ENCODE measurements around the gene BRMS1.
"Not testable (repeated sequence)": the region's sequence is repeated elsewhere in the genome, so short reads cannot be mapped to it uniquely, and the experiment has no call there.

BRMS1 gene

DNA sequence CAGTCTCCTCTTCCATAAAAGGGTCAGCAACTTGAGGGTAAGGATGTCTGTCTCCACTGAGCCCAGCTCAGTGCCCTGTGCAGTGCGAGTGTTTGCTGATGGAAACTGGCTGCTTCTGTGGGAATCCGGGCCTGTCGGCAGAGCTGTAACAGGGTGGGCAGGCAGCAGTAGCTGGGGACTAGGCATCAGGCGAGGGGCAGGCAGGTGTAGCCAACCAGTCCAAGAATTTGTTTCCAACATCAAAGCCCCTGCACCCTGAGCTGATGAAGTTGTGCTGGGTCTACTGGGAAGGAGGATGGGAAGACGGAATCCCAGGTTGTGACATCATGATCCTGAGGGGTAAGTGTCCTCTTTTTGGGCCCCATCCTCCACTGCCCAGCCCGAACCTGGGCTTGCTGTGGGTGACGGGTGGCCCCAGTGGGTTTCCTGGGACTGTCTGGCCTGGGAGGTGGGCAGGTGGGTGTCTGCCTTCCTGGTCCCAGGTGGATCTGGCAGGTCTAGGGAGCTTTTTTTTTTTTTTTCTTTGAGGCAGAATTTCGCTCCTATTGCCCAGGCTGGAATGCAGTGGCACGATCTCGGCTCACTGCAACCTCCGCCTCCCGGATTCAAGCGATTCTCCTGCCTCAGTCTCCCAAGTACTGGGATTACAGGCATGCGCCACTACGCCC, 15.6 kb upstream of the BRMS1 start:
- Histone ChIP-seq H3K27me3 (ENCODE audit: insufficient read depth, low read length) (no peaks in the 10 kb centered on the region), H3K23ac (ENCODE audit: low read length) (no peak overlapping the region), H3K9ac (ENCODE audit: low read length) (no peak overlapping the region), H3K18ac (ENCODE audit: low read length) (no peak overlapping the region), H2AFZ (ENCODE audit: insufficient read depth, low read length, poor library complexity) (no peak overlapping the region), H3K4me3 (ENCODE audit: low read depth, low read length) (no peak overlapping the region), H3K4me2 (ENCODE audit: low read length) (no peak overlapping the region), H3K79me1 (ENCODE audit: low read length) (no peaks in the 10 kb centered on the region), H3K27ac (ENCODE audit: low read depth, low read length) (no peak overlapping the region), H3K79me2 (ENCODE audit: control insufficient read depth, insufficient read depth, low read length, poor library complexity) (no peaks in the 10 kb centered on the region), H4K91ac (ENCODE audit: low read depth, low read length) (no peak overlapping the region), H3K36me3 (ENCODE audit: control insufficient read depth in 1 of 2, insufficient read depth in 2 of 2, low read length in 2 of 2) (peaks cover 9 to 17% of the 10 kb centered on the region in 2 experiments), H4K12ac (ENCODE audit: low read depth, low read length) (no peak overlapping the region), H3K14ac (ENCODE audit: low read length) (no peak overlapping the region), H4K8ac (ENCODE audit: low read depth, low read length) (no peak overlapping the region), H2AK5ac (ENCODE audit: low read length) (no peak overlapping the region), H2BK5ac (ENCODE audit: low read depth, low read length, poor library complexity) (no peak overlapping the region), H2BK120ac (ENCODE audit: insufficient read depth, low read length, poor library complexity) (no peak overlapping the region), H2BK12ac (ENCODE audit: low read length) (no peak overlapping the region), H3K4ac (ENCODE audit: low read depth, low read length) (no peak overlapping the region), H3K9me3 (ENCODE audit: insufficient read depth, low read depth, low read length) (peaks cover 4% of the 10 kb centered on the region), H3K4me1 (ENCODE audit: control insufficient read depth in 1 of 2, insufficient read depth in 2 of 2, low read length in 2 of 2) (peaks cover 0 to 4% of the 10 kb centered on the region in 2 experiments)
- no CpG with 5 or more reads among the region's 15 CpGs for WGBS (ENCODE audit: extremely low coverage, insufficient coverage, insufficient read length)
- DNase-seq: no peak

DNA sequence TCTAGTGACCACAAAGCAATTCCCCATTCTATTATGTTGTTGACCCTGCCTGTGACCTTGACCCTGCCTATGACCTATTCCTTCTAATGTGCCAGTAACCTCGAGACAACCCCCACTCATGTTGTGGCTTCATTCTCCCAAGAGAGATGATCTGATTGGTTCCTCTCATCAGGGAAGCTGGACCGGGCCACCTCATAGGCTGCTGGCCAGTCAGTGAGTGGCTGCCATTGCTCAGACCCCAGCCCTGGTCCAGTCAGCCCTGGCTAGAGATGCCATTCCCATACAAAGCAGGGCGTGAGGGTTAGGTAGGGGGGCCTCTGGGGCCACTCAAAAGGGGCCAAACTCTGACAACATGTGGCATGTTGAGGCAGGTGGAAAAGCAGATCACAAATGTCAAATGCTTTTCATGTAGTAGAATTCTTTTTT, 14.8 kb upstream of the BRMS1 start:
- H3K4ac ChIP-seq (ENCODE audit: low read depth, low read length): no peak overlapping the region
- H4K8ac ChIP-seq (ENCODE audit: low read depth, low read length): no peak overlapping the region
- no peaks in the 10 kb centered on the region for H3K27me3 ChIP-seq (ENCODE audit: insufficient read depth, low read length)
- H2AFZ ChIP-seq (ENCODE audit: insufficient read depth, low read length, poor library complexity): no peak overlapping the region
- peaks cover 4% of the 10 kb centered on the region for H3K9me3 ChIP-seq (ENCODE audit: insufficient read depth, low read depth, low read length)
- no peak overlapping the region for H2AK5ac ChIP-seq (ENCODE audit: low read length)
- no peak overlapping the region for H3K27ac ChIP-seq (ENCODE audit: low read depth, low read length)
- no peak overlapping the region for H3K4me3 ChIP-seq (ENCODE audit: low read depth, low read length)
- no peak overlapping the region for H3K18ac ChIP-seq (ENCODE audit: low read length)
- no peak overlapping the region for H3K14ac ChIP-seq (ENCODE audit: low read length)
- no peaks in the 10 kb centered on the region for H3K79me1 ChIP-seq (ENCODE audit: low read length)
- no peak overlapping the region for H3K4me2 ChIP-seq (ENCODE audit: low read length)
- DNase-seq: no peak
- H4K91ac ChIP-seq (ENCODE audit: low read depth, low read length): no peak overlapping the region
- no peak overlapping the region for H2BK12ac ChIP-seq (ENCODE audit: low read length)
- H2BK5ac ChIP-seq (ENCODE audit: low read depth, low read length, poor library complexity): no peak overlapping the region
- no peak overlapping the region for H3K23ac ChIP-seq (ENCODE audit: low read length)
- no peak overlapping the region for H4K12ac ChIP-seq (ENCODE audit: low read depth, low read length)
- WGBS (ENCODE audit: extremely low coverage, insufficient coverage, insufficient read length): no CpG with 5 or more reads among the region's 3 CpGs
- peaks cover 9 to 13% of the 10 kb centered on the region in 2 experiments for H3K36me3 ChIP-seq (ENCODE audit: control insufficient read depth in 1 of 2, insufficient read depth in 2 of 2, low read length in 2 of 2)
- no peak overlapping the region for H3K9ac ChIP-seq (ENCODE audit: low read length)
- peaks cover 0 to 4% of the 10 kb centered on the region in 2 experiments for H3K4me1 ChIP-seq (ENCODE audit: control insufficient read depth in 1 of 2, insufficient read depth in 2 of 2, low read length in 2 of 2)
- H3K79me2 ChIP-seq (ENCODE audit: control insufficient read depth, insufficient read depth, low read length, poor library complexity): no peaks in the 10 kb centered on the region
- H2BK120ac ChIP-seq (ENCODE audit: insufficient read depth, low read length, poor library complexity): no peak overlapping the region

DNA sequence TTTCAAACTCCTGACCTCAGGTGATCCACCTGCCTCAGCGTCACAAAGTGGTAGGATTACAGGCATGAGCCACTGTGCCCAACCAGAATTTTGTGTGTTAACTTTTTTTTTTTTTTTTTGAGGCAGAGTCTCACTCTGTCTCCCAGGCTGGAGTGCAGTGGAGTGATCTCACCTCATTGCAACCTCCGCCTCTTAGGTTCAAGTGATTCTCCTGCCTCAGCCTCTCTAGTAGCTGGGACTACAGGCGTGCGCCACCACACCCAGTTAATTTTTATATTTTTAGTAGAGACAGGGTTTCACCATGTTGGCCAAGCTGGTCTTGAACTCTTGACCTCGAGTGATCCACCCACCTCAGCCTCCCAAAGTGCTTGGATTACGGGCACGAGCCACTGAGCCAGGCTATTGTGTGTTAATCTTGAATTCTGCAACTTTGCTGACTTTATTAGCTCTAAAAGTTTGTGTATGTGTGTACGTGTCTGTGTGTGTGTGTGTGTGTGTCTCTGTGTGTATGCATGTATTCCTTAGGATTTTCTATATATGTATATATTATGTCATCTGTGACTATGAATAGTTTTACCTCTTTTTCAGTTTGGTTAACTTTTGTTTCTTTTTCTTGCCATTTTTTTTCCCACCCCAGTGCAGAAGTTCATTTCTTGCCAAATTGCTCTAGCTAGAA, 5.8 kb upstream of the BRMS1 start:
- not testable (repeated sequence) for H3K14ac ChIP-seq (ENCODE audit: low read length); H3K9me3 ChIP-seq (ENCODE audit: insufficient read depth, low read depth, low read length); H3K18ac ChIP-seq (ENCODE audit: low read length); H3K36me3 ChIP-seq (ENCODE audit: control insufficient read depth in 1 of 2, insufficient read depth in 2 of 2, low read length in 2 of 2); H3K23ac ChIP-seq (ENCODE audit: low read length); H2BK120ac ChIP-seq (ENCODE audit: insufficient read depth, low read length, poor library complexity); H4K12ac ChIP-seq (ENCODE audit: low read depth, low read length); H2AK5ac ChIP-seq (ENCODE audit: low read length); H3K4me2 ChIP-seq (ENCODE audit: low read length); H3K9ac ChIP-seq (ENCODE audit: low read length); H3K4me3 ChIP-seq (ENCODE audit: low read depth, low read length); DNase-seq; H3K79me2 ChIP-seq (ENCODE audit: control insufficient read depth, insufficient read depth, low read length, poor library complexity); H3K27me3 ChIP-seq (ENCODE audit: insufficient read depth, low read length); H3K79me1 ChIP-seq (ENCODE audit: low read length); H4K91ac ChIP-seq (ENCODE audit: low read depth, low read length); H3K4me1 ChIP-seq (ENCODE audit: control insufficient read depth in 1 of 2, insufficient read depth in 2 of 2, low read length in 2 of 2); H4K8ac ChIP-seq (ENCODE audit: low read depth, low read length); H2BK12ac ChIP-seq (ENCODE audit: low read length); H2AFZ ChIP-seq (ENCODE audit: insufficient read depth, low read length, poor library complexity); H3K4ac ChIP-seq (ENCODE audit: low read depth, low read length); H3K27ac ChIP-seq (ENCODE audit: low read depth, low read length); H2BK5ac ChIP-seq (ENCODE audit: low read depth, low read length, poor library complexity)
- WGBS (ENCODE audit: extremely low coverage, insufficient coverage, insufficient read length): no CpG with 5 or more reads among the region's 8 CpGs

DNA sequence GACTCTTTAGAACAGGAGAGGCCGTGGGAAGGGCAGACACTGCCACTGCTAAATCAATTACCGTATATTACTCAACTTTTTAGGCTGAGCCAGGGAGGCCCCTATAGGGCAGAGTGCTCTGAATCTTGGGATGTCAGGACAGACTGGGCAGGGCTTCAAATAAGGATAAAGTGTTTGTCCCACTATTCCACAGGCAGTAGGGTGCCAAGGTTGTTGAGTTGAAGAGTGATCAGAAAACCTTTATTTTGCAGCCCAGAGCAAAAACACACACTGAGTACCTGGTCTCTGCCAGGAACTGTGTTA, 4.1 kb upstream of the BRMS1 start:
- Histone ChIP-seq H3K4me2 (ENCODE audit: low read length) (no peak overlapping the region), H2AK5ac (ENCODE audit: low read length) (no peak overlapping the region), H3K79me1 (ENCODE audit: low read length) (peaks cover 11% of the 10 kb centered on the region), H3K9me3 (ENCODE audit: insufficient read depth, low read depth, low read length) (no peaks in the 10 kb centered on the region), H3K4me3 (ENCODE audit: low read depth, low read length) (no peak overlapping the region), H4K8ac (ENCODE audit: low read depth, low read length) (no peak overlapping the region), H3K9ac (ENCODE audit: low read length) (no peak overlapping the region), H4K91ac (ENCODE audit: low read depth, low read length) (no peak overlapping the region), H3K14ac (ENCODE audit: low read length) (no peak overlapping the region), H3K79me2 (ENCODE audit: control insufficient read depth, insufficient read depth, low read length, poor library complexity) (peaks cover 10% of the 10 kb centered on the region), H3K36me3 (ENCODE audit: control insufficient read depth in 1 of 2, insufficient read depth in 2 of 2, low read length in 2 of 2) (no peaks in the 10 kb centered on the region), H2BK120ac (ENCODE audit: insufficient read depth, low read length, poor library complexity) (no peak overlapping the region), H4K12ac (ENCODE audit: low read depth, low read length) (no peak overlapping the region), H2BK12ac (ENCODE audit: low read length) (no peak overlapping the region), H3K4ac (ENCODE audit: low read depth, low read length) (no peak overlapping the region), H2BK5ac (ENCODE audit: low read depth, low read length, poor library complexity) (no peak overlapping the region), H3K4me1 (ENCODE audit: control insufficient read depth in 1 of 2, insufficient read depth in 2 of 2, low read length in 2 of 2) (peaks cover 9 to 12% of the 10 kb centered on the region in 2 experiments), H3K27ac (ENCODE audit: low read depth, low read length) (no peak overlapping the region), H3K18ac (ENCODE audit: low read length) (no peak overlapping the region), H3K23ac (ENCODE audit: low read length) (no peak overlapping the region), H2AFZ (ENCODE audit: insufficient read depth, low read length, poor library complexity) (no peak overlapping the region), H3K27me3 (ENCODE audit: insufficient read depth, low read length) (no peaks in the 10 kb centered on the region)
- DNase-seq: no peak
- WGBS (ENCODE audit: extremely low coverage, insufficient coverage, insufficient read length): no CpG with 5 or more reads among the region's 2 CpGs

Data from trophoblast cell (in vitro differentiated cells and primary cell).